Stimulated activated CD4-positive, alpha-beta T cell treated with anti-CD3 and anti-CD28 coated beads, Interleukin-4, amount 100 ng/mL, for 1 hour (primary cell): Measurements from ENCODE around the gene CAPN3.

Source experiments
- DNase-seq: peaks from one replicate; pipeline ENCODE4 v3.0.0-alpha.2; 2020

CAPN3 gene

DNA sequence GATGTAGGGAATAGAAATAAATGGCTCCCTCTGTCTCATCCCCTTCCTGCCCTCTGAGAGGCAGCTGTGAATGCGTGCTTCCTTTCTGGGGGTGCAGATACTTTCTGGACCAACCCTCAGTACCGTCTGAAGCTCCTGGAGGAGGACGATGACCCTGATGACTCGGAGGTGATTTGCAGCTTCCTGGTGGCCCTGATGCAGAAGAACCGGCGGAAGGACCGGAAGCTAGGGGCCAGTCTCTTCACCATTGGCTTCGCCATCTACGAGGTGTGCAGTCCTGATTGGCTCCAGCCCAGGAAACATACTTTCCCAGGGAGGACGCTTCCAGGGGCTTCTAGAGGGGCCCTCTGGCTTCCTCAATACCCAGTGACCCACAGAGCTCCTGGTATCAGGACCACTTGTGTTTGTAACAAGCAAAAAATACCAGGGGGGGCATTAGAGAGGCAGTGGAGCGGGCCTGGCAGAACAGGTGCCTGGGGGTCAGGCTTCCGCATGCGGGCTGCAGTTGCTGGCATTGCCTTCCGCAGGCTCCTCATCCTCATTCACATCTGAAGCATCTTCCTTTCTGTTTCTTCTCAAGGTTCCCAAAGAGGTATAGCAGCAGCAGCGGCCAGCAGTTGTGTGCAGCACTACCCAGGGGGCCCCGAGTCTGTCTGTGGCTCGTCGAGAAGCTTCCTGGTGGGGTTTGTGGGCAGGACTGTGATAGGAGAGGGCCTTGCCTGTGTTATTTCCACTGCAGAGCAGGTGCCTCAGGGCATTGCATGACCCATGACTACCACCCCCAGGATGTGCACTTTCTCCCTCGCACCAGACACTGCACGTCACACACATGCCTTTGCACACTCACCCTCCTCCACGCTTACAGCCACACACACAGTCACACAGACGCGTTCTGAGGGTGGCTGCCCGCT, 42.5 kb downstream of the CAPN3 start:
- no peak for DNase-seq

DNA sequence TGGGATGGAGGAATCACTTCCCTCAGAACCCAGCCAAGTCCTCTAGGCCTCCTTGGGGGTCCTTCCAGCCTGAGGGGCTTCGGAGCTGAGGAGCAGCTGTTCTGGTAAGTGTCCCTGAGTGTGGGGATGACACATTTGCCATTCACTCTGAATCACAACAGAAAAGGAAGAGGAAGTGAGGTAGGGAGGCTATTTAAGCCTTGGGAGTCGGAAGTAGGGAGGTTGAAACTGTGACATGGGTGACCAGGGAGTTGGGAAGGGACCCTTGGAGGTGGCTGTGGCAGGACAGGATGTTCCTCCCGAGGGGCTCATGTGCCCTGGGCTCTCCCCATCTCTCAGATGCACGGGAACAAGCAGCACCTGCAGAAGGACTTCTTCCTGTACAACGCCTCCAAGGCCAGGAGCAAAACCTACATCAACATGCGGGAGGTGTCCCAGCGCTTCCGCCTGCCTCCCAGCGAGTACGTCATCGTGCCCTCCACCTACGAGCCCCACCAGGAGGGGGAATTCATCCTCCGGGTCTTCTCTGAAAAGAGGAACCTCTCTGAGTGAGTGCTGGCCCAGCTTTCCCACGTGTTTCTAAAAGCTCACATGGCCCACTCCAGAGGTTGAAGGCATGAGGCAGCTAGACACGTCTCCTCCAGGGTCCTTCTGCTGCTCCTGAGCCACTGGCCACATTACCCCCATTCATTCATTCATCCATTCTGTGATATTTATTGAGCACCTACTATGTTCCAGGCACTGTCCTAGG, 43.3 kb downstream of the CAPN3 start:
- no peak for DNase-seq

DNA sequence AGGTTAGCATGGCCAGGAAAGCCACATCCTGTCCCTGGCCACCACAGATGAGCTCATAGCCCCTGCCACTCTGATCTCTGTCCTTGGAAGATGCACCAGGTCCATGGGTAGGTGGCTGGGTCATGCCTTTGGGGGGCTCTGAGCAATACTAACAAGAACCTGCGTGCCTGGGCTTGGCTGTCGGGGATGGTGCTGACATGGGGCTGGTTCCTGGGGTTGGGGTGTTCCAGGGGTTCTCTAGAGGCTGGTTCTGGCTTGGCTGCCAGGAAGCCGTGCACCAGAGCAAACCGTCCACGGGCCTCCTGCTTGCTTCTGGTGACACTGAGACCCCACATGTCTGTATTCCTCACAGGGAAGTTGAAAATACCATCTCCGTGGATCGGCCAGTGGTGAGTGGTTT, 44.1 kb downstream of the CAPN3 start:
- no peak for DNase-seq

DNA sequence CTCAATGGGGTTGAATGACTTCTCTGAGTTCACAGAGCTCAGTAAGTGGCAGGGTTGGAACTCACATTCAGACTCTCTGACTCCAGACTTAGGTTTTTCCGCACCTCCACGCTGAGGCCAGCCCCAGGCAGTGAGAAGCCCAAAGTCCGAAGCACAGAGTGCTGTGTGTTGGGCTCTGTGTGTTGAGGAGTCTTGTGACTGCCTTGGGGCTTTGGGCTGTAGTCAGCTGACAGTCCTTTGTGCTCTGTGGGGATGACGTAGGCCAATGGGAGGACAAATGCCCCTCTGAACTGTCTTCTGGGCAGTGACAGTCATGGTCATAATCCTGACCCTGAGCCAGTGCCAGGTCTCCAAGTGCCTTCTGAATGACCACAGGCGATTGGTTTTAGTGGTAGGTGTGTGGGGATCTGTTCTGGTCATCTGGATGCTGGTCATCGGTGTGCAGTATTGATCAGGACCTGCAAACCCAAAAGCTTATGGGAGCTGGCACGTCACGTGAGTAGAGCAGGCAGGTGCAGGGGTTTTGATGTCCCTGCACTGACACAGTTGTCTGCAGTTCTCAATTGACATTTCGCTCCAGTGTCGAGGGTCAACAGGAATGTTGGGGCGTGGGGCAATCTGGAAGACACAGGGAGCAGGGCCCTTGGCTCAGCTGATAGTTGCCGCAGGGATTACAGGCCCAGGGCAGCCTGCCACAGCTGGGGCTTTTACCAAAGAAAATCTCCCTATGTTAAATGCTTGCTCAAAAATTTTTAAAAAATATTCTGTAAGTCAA, 45.3 kb downstream of the CAPN3 start:
- no peak for DNase-seq

DNA sequence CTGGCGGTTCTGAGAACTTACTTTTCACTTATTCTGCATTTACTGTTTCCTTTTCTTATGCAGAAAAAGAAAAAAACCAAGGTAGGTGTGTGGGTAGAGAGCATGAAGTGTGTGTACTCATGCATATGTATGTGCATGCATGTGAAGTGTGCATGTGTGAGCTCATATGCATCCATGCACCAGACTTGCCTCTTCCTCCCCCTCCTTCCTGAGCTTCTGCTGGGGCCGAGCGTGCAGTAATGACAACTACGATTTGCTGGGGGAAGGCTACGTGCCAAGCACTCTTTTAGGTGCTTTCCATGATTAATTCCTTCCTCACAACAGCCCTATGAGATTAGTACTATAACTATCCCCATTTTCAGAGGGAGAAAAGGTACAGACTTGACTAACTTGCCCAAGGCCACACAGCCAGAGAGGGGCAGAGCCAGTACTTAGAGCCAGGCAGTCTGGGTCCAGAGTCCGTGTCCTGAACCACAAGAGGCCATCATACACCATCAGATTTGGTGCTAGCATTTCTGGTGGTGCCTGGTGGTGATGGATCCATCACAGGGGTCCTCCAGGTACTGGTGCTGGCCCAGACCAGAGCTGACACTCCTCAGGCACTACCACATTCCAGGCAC, 46.7 kb downstream of the CAPN3 start:
- DNase-seq, result no peak

DNA sequence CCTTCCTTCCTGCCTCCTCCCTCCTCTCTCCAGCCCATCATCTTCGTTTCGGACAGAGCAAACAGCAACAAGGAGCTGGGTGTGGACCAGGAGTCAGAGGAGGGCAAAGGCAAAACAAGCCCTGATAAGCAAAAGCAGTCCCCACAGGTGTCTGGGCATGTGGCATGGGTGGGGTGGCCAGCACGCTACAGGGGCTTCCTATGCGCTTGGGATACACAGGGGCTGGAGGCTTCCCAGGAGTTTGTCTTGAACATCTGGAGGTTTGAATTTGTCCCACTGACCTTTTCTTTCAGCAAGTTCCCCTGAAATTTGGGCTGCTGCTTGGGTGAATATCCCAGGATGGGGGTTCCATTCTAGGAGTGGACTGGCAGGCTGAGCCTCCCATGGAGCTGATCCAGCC, 48.9 kb downstream of the CAPN3 start:
- no peak for DNase-seq

DNA sequence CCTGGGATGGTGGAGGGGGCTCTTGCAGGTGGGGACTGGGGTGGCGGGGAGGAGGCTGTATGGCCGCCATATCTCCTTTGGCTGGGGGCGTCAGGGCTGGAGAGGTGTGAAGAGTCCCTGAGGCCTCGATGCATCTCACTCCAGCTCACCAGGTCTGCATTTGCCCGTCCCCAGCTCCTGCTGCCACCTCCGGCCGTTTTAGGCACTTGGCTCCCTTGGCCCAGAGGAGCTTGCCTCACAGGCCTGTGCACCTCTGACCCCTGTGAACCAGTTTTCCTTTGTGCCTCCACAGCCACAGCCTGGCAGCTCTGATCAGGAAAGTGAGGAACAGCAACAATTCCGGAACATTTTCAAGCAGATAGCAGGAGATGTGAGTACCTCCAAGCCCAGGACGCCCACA, 49.7 kb downstream of the CAPN3 start:
- no peak for DNase-seq

DNA sequence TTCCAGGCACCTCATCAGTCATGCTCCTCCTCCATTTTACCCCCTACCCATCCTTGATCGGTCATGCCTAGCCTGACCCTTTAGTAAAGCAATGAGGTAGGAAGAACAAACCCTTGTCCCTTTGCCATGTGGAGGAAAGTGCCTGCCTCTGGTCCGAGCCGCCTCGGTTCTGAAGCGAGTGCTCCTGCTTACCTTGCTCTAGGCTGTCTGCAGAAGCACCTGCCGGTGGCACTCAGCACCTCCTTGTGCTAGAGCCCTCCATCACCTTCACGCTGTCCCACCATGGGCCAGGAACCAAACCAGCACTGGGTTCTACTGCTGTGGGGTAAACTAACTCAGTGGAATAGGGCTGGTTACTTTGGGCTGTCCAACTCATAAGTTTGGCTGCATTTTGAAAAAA, 52.6 kb downstream of the CAPN3 start:
- DNase-seq, result no peak

DNA sequence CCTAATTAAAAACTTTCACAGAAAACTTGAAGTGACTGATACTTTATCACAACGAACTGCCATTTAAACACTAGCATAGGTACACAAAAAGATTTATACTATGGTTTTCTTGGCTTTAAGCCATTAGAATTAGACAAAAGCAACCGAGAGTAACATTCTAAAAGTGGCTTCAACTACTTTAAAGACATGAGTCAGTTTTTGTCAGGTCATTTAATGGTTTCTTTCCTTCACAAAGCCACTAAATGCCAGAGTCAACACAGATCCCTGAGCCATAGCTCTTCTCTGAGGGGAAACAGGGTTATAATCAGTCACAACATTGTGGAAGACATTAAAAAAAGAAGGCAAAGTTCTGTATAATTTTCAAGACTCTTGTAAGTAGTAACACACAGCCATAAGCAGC, 54.6 kb downstream of the CAPN3 start:
- no peak for DNase-seq

DNA sequence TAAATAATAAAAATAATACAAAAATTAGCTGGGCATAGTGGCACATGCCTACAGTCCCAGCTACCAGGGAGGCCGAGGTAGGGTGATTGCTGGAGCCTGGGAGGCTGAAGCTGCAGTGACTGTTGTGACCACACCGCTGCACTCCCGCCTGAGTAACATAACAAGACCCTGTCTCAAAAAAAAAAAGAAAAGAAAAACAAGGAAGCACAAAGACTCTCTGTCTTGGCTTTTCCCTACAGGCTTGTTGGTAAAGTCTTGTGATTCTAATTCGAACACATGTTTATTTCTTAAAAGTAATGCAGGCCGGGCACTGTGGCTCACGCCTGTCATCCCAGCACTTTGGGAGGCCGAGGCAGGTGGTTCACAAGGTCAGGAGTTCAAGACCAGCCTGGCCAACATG, 60.1 kb downstream of the CAPN3 start:
- DNase-seq, result no peak

DNA sequence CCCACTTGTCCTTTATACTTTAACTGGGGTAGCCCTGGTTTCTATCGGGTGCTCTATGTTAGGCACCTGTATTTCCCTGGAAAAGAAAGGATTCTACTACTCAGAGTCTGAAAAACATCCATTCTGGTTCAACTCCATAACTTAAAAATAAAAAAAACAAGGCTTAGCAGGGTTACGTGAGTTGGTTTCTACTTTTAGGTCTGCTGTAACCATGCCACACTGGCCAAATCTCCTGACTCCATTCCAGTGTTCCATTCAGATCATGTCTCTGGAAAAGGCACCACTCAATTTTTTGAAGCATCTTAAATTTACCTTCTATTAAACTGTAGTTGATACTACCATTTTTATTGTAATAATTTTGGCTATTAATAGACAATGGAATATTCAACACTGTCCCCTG, 62.1 kb downstream of the CAPN3 start:
- no peak for DNase-seq

DNA sequence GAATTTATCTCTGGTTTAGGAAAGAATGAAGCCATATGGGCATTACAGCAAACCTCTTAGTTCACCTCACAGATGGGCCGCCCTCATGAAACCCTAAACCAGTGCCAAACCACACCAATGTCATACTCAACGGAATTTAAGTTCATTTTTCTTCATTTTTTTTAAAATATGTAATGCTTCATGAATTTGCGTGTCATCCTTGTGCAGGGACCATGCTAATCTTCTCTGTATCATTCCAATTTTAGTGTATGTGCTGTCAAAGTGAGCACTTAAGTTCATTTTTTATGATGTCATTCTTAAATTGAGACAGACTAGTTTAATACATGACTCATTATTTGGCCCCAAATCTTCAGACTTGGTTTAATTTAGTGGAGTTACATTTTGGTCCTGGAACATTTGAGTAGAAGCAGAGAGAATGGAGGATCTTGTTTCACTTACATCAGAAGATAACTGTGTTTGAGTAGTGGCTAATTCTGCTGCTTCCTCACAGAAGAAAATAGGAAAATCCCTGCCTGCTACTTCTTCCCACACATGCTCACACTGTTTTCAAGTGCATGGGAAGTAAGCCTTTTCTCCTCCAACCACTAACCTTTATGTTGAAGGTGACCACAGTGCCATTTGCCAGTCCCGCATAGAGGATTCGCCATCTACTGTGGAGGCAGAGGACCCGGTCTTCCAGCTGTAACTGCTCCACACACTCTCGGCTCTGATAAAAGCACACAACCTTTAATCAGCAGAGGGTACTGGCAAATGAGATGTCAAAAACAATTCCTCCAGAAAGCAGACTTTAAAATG, 68.3 kb downstream of the CAPN3 start:
- no peak for DNase-seq

DNA sequence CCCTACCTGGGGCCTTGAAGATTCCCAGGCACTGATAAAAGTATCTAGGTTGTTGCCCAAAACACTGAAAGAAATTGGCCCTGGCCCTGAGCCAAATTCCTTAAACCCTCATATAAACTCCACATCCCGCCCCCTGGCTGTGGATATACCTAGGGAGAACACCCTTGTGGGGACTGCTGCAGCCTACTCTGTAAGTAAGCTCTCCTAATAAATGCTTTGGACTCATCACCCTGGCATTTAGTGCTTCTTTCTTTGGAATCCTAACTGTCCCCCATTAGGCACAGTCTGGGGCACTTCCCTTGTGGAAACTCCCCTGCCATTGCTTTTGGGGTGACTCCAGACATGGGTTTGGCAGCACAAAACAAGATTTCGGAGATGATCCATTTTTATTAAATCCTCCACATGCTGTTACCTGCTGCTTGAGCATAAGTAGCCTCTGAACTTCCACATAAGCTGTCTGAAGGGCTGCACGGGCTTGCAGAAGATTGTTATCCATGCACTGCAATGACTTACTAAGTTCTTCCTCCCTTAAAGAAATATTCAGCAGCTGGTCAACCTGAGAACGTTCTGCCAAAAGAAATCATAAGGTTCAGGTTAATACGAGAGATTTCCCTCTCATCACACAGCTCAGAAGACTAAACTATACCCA, 85.2 kb downstream of the CAPN3 start:
- DNase-seq, result no peak

DNA sequence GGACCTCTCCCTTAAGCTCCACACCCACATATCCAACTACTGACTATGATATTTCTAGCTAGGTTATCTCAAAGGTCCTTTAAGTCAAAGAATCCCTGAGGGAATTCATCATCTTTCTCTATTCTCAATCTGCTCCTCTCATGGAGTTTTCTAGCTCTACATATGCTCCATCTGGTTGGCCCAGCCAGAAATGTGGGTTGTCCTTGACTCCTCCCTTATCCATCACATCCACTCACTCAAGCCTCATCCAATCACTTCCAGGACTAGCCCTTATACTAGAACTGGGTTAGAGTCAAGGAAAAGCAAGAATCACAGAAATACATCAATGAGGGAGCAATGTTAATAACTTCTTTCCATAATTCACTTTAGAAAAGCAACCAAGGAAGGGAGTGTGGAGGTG, 86.2 kb downstream of the CAPN3 start:
- no peak for DNase-seq

DNA sequence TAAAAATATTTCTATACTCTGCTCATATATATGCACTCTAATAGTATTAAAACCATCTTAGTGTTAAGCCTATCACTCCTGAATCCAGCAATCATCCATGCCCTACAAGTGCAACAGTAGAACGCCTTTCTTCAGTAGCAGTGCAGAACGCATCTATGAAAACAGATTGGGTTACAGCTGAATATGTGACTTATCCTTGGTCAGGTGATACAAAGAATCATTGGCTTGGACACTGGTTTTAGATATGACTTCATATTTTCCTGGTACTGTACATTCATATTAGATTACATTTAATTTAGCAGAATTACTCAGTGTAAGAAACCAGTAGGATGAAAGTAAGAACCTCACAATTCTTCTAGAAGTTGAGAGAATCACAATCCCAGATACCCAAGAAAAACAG, 88.3 kb downstream of the CAPN3 start:
- no peak for DNase-seq

DNA sequence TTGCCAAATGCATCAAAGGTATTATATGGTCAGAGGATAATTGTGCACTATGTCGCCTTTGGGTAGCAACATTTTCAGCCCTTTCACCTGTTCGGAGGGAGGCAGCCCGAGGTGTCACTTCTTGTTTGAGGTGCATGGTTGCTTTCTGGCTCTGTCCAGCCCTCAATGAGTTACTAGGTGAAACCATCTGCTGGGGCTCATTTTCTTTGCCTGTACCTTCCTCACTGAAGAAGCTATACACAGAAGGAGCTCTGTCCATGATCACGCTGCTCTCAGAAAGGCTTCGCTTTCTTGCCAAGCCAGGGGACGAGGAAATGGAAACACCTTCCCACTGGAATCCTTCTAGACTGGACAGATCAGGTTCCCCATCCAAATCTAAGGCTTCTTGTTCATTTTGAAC, 89.0 kb downstream of the CAPN3 start:
- DNase-seq, result no peak

DNA sequence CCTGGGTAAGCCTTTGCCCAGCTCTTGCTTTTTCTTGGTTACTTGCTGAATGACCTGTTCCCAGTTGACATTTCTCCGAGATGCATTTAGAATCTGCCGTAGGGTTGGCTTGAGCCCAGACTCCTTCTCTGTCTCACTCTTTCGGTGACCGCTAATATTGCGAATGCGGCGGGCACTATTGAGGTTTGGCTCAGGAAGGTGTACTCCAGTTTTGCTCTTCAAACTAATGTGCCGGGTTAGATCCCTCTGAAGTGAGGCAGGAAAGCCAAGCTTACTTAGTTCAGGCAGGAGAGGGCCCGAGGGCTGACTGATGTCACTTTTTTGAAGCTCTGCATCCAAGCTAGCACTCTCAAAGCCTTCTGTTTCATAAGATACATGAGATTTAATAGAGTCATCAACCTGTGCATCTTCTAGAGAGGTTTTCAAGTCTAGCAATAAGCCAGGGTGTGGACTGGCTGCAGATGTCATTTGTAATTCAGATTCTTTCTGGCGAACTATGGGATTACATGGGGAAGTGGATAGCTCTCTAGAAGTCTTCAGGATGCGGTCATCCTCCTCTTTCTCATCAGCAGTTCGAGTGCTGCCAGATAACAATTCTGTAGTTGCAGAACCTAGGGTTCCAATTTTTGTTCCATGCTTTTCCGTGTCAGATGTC, 90.6 kb downstream of the CAPN3 start:
- no peak for DNase-seq

DNA sequence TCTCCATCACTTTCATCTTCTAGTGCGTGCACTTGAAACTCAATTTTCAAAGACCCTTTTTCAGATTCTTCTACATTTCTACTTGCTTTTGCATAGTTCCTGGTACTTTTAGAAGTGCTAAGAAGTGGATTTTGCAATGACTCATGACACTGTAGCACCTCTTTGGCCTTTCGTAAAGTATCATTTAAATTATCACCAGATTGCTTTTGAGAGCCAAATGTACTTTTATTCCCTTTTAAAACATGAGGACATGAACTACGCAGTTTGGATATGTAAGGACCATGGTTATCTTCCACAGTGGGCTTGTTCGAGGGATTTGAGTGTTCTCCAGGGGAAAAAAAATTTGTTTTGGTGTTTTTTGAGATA, 91.1 kb downstream of the CAPN3 start:
- DNase-seq, result no peak

DNA sequence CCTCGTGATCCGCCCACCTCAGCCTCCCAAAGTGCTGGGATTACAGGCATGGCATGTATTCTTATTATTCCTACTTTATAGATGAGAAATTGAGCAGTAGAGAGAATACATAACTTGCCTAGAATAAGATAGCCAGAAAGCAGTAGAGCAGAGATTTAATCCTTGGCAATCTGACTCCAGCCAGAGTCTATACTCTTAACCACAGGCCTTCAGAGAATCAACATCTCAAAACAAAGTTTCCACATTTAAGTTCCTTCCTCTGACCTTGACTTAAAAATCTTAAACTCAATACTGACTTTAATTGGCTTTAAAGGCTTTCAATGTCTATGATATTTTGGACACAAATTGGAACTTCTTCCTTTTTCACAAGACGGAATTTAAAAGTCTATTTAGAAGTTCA, 94.5 kb downstream of the CAPN3 start:
- DNase-seq, result no peak

DNA sequence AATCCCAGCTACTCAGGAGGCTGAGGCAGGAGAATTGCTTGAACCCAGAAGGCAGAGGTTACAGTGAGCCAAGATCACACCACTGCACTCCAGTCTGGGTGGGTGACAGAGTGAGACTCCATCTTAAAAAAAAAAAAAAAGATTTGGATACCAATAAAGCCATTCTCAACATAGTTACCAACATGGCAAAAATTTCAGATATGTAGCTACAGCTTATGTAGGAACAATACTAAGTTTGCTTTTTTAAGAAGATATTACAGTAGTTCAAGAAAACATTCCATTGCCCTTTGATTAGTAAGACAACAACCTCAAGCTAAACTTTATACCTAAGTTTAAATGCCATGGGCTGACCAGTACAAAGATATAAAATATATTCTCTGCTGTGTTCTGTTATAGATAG, 97.2 kb downstream of the CAPN3 start:
- no peak for DNase-seq

DNA sequence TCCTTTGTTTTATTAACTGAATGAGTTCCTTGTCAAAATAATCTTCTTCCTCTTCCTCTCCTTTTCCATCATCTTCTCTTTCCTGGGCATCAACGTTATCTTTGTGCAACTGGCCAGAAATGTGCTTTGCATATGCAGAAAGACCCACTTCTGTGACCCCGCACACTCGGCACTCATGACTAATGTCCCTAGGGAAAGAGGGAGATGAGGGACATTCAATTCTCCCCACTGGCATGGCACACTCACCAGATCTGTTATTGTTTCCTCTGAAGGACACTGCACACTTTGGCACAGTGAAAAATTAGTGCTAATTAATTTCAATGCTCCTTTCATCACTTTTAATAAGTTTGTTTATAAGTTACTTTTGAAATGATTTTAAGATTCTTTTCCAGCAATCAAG, 97.7 kb downstream of the CAPN3 start:
- no peak for DNase-seq
